SK-N-SH treated with all-trans-retinoic acid at 6 μM for 48 hours (cell line): ENCODE measurements around the gene BHMT.

Source experiments
- ATAC-seq: fragments of 200-7000 bp; cut with Tn5 transposase; 3 replicates; pipeline ENCODE4 v1.9.1; 2020; ENCODE audit warnings: mild to moderate bottlenecking, moderate library complexity
- BACH2 ChIP-seq: fragments of 250-450 bp; sonication (Bioruptor Pico); IDR thresholded peaks from 2 replicates; pipeline ENCODE4 v1.9.0; 2021; ENCODE audit warnings: mild to moderate bottlenecking, borderline replicate concordance
- CREB5 ChIP-seq: fragments of 250-450 bp; sonication (Bioruptor Pico); IDR thresholded peaks from 2 replicates; pipeline ENCODE4 v1.5.1; 2020; ENCODE audit warnings: low read depth, mild to moderate bottlenecking, moderate library complexity
- CSDC2 ChIP-seq: fragments of 250-450 bp; sonication (Bioruptor Pico); IDR thresholded peaks from 2 replicates; pipeline ENCODE4 v1.5.0; 2020; ENCODE audit warnings: mild to moderate bottlenecking, moderate library complexity
- CSRNP3 ChIP-seq: fragments of 250-450 bp; sonication (Bioruptor Pico); IDR thresholded peaks from 2 replicates; pipeline ENCODE4 v1.5.1; 2021; ENCODE audit warnings: mild to moderate bottlenecking, moderate library complexity
- ESRRG ChIP-seq: fragments of 250-450 bp; sonication (Bioruptor Pico); IDR thresholded peaks from 2 replicates; pipeline ENCODE4 v1.6.1; 2021; ENCODE audit warnings: mild to moderate bottlenecking
- GLIS3 ChIP-seq: fragments of 250-450 bp; sonication (Bioruptor Pico); IDR thresholded peaks from 2 replicates; pipeline ENCODE4 v1.5.0; 2020; ENCODE audit warnings: mild to moderate bottlenecking, moderate library complexity
- ISL1 ChIP-seq: fragments of 250-450 bp; sonication (Bioruptor Pico); IDR thresholded peaks from 2 replicates; pipeline ENCODE4 v2.1.2; 2022; ENCODE audit warnings: mild to moderate bottlenecking, moderate library complexity
- OSR1 ChIP-seq: fragments of 250-450 bp; sonication (Bioruptor Pico); IDR thresholded peaks from 2 replicates; pipeline ENCODE4 v1.8.0; 2022; ENCODE audit warnings: moderate library complexity, mild to moderate bottlenecking, inconsistent platforms
- PATZ1 ChIP-seq: fragments of 250-450 bp; sonication (Bioruptor Pico); IDR thresholded peaks from 2 replicates; pipeline ENCODE4 v1.8.0; 2020; ENCODE audit warnings: mild to moderate bottlenecking, moderate library complexity, borderline replicate concordance
- PPARA ChIP-seq: fragments of 250-450 bp; sonication (Bioruptor Pico); IDR thresholded peaks from 2 replicates; pipeline ENCODE4 v1.5.0; 2020; ENCODE audit warnings: mild to moderate bottlenecking, borderline replicate concordance
- RARB ChIP-seq: fragments of 250-450 bp; sonication (Bioruptor Pico); IDR thresholded peaks from 2 replicates; pipeline ENCODE4 v1.8.0; 2021; ENCODE audit warnings: mild to moderate bottlenecking, moderate library complexity
- SNAI2 ChIP-seq: fragments of 250-450 bp; sonication (Bioruptor Pico); IDR thresholded peaks from 2 replicates; pipeline ENCODE4 v1.5.0; 2020; ENCODE audit warnings: mild to moderate bottlenecking, moderate library complexity
- TCF4 ChIP-seq: fragments of 250-450 bp; sonication (Bioruptor Pico); IDR thresholded peaks from 2 replicates; pipeline ENCODE4 v1.8.0; 2021; ENCODE audit warnings: mild to moderate bottlenecking, moderate library complexity, borderline replicate concordance
- TSHZ2 ChIP-seq: fragments of 250-450 bp; sonication (Bioruptor Pico); IDR thresholded peaks from 2 replicates; pipeline ENCODE4 v1.5.0; 2020; ENCODE audit warnings: mild to moderate bottlenecking, moderate library complexity
- ZC3H10 ChIP-seq: fragments of 250-450 bp; sonication (Bioruptor Pico); IDR thresholded peaks from 2 replicates; pipeline ENCODE4 v1.5.1; 2021; ENCODE audit warnings: mild to moderate bottlenecking, moderate library complexity
- ZFP3 ChIP-seq: fragments of 250-450 bp; sonication (Bioruptor Pico); IDR thresholded peaks from 2 replicates; pipeline ENCODE4 v1.5.0; 2020; ENCODE audit warnings: mild to moderate bottlenecking, moderate library complexity
- ZFP30 ChIP-seq: fragments of 450-650 bp; formaldehyde crosslinking; IDR thresholded peaks from 2 replicates; pipeline ENCODE4 v1.5.0; 2022; ENCODE audit warnings: mild to moderate bottlenecking, moderate library complexity
- ZNF565 ChIP-seq: fragments of 450-650 bp; formaldehyde crosslinking; conservative IDR thresholded peaks from 2 replicates; pipeline ENCODE4 v1.5.0; 2020; ENCODE audit warnings: low read depth, mild to moderate bottlenecking, moderate library complexity

The BHMT gene

GRCh38 chr5:79122973-79123372 lies 11.4 kb downstream of the BHMT start:
- ATAC-seq = no peak
- no peak for TF ChIP-seq ESRRG (CRISPR knock-in tag)
- no peak for TF ChIP-seq GLIS3 (CRISPR knock-in tag)
- no peak for TF ChIP-seq CSRNP3
- no peak for TF ChIP-seq PPARA (CRISPR knock-in tag)
- no peak for TF ChIP-seq BACH2 (CRISPR knock-in tag)
- TF ChIP-seq CSDC2 (CRISPR knock-in tag) = no peak
- no peak for TF ChIP-seq TCF4 (CRISPR knock-in tag)
- no peak for TF ChIP-seq ZFP30 (CRISPR knock-in tag)
- no peak for TF ChIP-seq TSHZ2
- TF ChIP-seq ZC3H10 (CRISPR knock-in tag) = no peak
- TF ChIP-seq ISL1 = no peak
- TF ChIP-seq RARB (CRISPR knock-in tag) = no peak
- TF ChIP-seq CREB5 = no peak
- TF ChIP-seq ZNF565 (CRISPR knock-in tag) = no peak
- TF ChIP-seq PATZ1 (CRISPR knock-in tag) = no peak
- no peak for TF ChIP-seq SNAI2 (CRISPR knock-in tag)
- TF ChIP-seq ZFP3 (CRISPR knock-in tag) = no peak

GRCh38 chr5:79124607-79125006 lies 13.0 kb downstream of the BHMT start:
- TF ChIP-seq ESRRG (CRISPR knock-in tag) (no peak), CSRNP3 (no peak)
- no peak for ATAC-seq

- ATAC-seq = no peak
- no peak for TF ChIP-seq CREB5
- TF ChIP-seq TCF4 (CRISPR knock-in tag) = 0 out of 2 replicates have a peak, but pooled peaks have one; percentile 18
- TF ChIP-seq OSR1 (CRISPR knock-in tag) = no peak
- TF ChIP-seq ZFP30 (CRISPR knock-in tag) = no peak
- TF ChIP-seq PATZ1 (CRISPR knock-in tag) = no peak
- TF ChIP-seq, all 23 proteins: peak for 1
Measured at GRCh38 chr5:79130781-79131180, 19.2 kb downstream of the BHMT start.
